SK-N-SH treated with all-trans-retinoic acid at 6 μM for 48 hours (cell line): Measurements from ENCODE around the gene PRDX6.

Experiments used
- ATAC-seq: fragments of 200-7000 bp; cut with Tn5 transposase; 3 replicates; pipeline ENCODE4 v1.9.1; 2020; ENCODE audit warnings: mild to moderate bottlenecking, moderate library complexity
- ARNTL ChIP-seq: fragments of 450-650 bp; formaldehyde crosslinking; IDR thresholded peaks from 2 replicates; pipeline ENCODE4 v1.5.0; 2020; ENCODE audit warnings: low read depth, mild to moderate bottlenecking, moderate library complexity, borderline replicate concordance
- BACH2 ChIP-seq: fragments of 250-450 bp; sonication (Bioruptor Pico); IDR thresholded peaks from 2 replicates; pipeline ENCODE4 v1.9.0; 2021; ENCODE audit warnings: mild to moderate bottlenecking, borderline replicate concordance
- CSDC2 ChIP-seq: fragments of 250-450 bp; sonication (Bioruptor Pico); IDR thresholded peaks from 2 replicates; pipeline ENCODE4 v1.5.0; 2020; ENCODE audit warnings: mild to moderate bottlenecking, moderate library complexity
- ESRRG ChIP-seq: fragments of 250-450 bp; sonication (Bioruptor Pico); IDR thresholded peaks from 2 replicates; pipeline ENCODE4 v1.6.1; 2021; ENCODE audit warnings: mild to moderate bottlenecking
- ISL1 ChIP-seq: fragments of 250-450 bp; sonication (Bioruptor Pico); IDR thresholded peaks from 2 replicates; pipeline ENCODE4 v2.1.2; 2022; ENCODE audit warnings: mild to moderate bottlenecking, moderate library complexity
- OSR1 ChIP-seq: fragments of 250-450 bp; sonication (Bioruptor Pico); IDR thresholded peaks from 2 replicates; pipeline ENCODE4 v1.8.0; 2022; ENCODE audit warnings: moderate library complexity, mild to moderate bottlenecking, inconsistent platforms
- PATZ1 ChIP-seq: fragments of 250-450 bp; sonication (Bioruptor Pico); IDR thresholded peaks from 2 replicates; pipeline ENCODE4 v1.8.0; 2020; ENCODE audit warnings: mild to moderate bottlenecking, moderate library complexity, borderline replicate concordance
- TCF4 ChIP-seq: fragments of 250-450 bp; sonication (Bioruptor Pico); IDR thresholded peaks from 2 replicates; pipeline ENCODE4 v1.8.0; 2021; ENCODE audit warnings: mild to moderate bottlenecking, moderate library complexity, borderline replicate concordance
- ZFP3 ChIP-seq: fragments of 250-450 bp; sonication (Bioruptor Pico); IDR thresholded peaks from 2 replicates; pipeline ENCODE4 v1.5.0; 2020; ENCODE audit warnings: mild to moderate bottlenecking, moderate library complexity
- ZFP30 ChIP-seq: fragments of 450-650 bp; formaldehyde crosslinking; IDR thresholded peaks from 2 replicates; pipeline ENCODE4 v1.5.0; 2022; ENCODE audit warnings: mild to moderate bottlenecking, moderate library complexity
- ZNF565 ChIP-seq: fragments of 450-650 bp; formaldehyde crosslinking; conservative IDR thresholded peaks from 2 replicates; pipeline ENCODE4 v1.5.0; 2020; ENCODE audit warnings: low read depth, mild to moderate bottlenecking, moderate library complexity
- ZNF70 ChIP-seq: fragments of 450-650 bp; formaldehyde crosslinking; IDR thresholded peaks from 2 replicates; pipeline ENCODE4 v1.5.0; 2020; ENCODE audit warnings: mild to moderate bottlenecking, moderate library complexity
- TF ChIP-seq, protein P1 (sequence below): fragments of 250-450 bp; sonication (Bioruptor Pico); IDR thresholded peaks from 2 replicates; pipeline ENCODE4 v1.5.1; 2021; ENCODE audit warnings: mild to moderate bottlenecking, moderate library complexity

PRDX6 gene

DNA sequence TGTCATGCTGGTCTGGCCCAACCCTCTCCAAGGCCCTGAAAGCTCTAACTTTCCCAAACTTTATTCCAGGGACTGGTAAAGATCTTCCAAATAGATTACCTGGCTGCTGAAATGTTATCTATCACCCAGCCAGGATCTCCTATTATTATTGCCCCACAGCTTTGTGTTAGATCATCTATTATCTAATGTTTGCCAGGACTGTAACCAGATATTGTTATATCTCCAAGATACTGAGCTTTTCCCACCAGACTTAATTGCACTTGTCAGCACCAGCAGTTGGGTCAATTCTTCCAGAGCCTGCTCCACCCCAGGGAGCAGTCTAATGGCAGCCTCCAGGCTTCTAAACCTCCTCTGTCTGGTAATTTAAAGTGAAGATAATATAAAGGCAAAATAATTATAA, 59.1 kb downstream of the PRDX6 start:
- TF ChIP-seq BACH2 (CRISPR knock-in tag) (no peak), ESRRG (CRISPR knock-in tag) (no peak), ISL1 (CRISPR knock-in tag) (no peak), PATZ1 (CRISPR knock-in tag) (no peak), ARNTL (CRISPR knock-in tag) (no peak), OSR1 (CRISPR knock-in tag) (no peak), ZNF70 (no peak), TCF4 (no peak), ZFP3 (no peak), CSDC2 (CRISPR knock-in tag) (no peak), ZNF565 (CRISPR knock-in tag) (no peak), ZFP30 (CRISPR knock-in tag) (no peak)
- TF ChIP-seq, protein P1, sequence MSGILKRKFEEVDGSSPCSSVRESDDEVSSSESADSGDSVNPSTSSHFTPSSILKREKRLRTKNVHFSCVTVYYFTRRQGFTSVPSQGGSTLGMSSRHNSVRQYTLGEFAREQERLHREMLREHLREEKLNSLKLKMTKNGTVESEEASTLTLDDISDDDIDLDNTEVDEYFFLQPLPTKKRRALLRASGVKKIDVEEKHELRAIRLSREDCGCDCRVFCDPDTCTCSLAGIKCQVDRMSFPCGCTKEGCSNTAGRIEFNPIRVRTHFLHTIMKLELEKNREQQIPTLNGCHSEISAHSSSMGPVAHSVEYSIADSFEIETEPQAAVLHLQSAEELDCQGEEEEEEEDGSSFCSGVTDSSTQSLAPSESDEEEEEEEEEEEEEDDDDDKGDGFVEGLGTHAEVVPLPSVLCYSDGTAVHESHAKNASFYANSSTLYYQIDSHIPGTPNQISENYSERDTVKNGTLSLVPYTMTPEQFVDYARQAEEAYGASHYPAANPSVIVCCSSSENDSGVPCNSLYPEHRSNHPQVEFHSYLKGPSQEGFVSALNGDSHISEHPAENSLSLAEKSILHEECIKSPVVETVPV (CRISPR knock-in tag), result no peak
- TF ChIP-seq, all 23 proteins: peak for 0
- no peak for ATAC-seq
